Fibroblast of skin of scalp (primary cell): Measurements from ENCODE around the gene TNFRSF14.

Experiments
- DNase-seq: peaks from one replicate; pipeline ENCODE4 v3.0.0-alpha.2; 2013

TNFRSF14 gene

GRCh38 chr1:2589431-2590232 is 33.5 kb downstream of the TNFRSF14 start:
- DNase-seq: no peak

GRCh38 chr1:2590233-2591141 is 34.3 kb downstream of the TNFRSF14 start:
- no peak for DNase-seq

GRCh38 chr1:2591233-2591580 is 35.0 kb downstream of the TNFRSF14 start:
- no peak for DNase-seq

- DNase-seq: no peak
Observed at GRCh38 chr1:2591581-2592261, 35.5 kb downstream of the TNFRSF14 start.

GRCh38 chr1:2592672-2593071 is 36.5 kb downstream of the TNFRSF14 start:
- DNase-seq: no peak

GRCh38 chr1:2593251-2593878 is 37.2 kb downstream of the TNFRSF14 start:
- no peak for DNase-seq

- DNase-seq: peak; percentile 13
Observed at GRCh38 chr1:2594001-2594640, 38.0 kb downstream of the TNFRSF14 start.

GRCh38 chr1:2594641-2595131 is 38.5 kb downstream of the TNFRSF14 start:
- no peak for DNase-seq

- DNase-seq: no peak
Observed at GRCh38 chr1:2595261-2595811, 39.2 kb downstream of the TNFRSF14 start.

GRCh38 chr1:2595812-2596529 is 39.8 kb downstream of the TNFRSF14 start:
- DNase-seq: no peak

GRCh38 chr1:2596530-2597333 is 40.6 kb downstream of the TNFRSF14 start:
- DNase-seq: no peak

- DNase-seq: no peak
Observed at GRCh38 chr1:2597441-2598328, 41.5 kb downstream of the TNFRSF14 start.

GRCh38 chr1:2598329-2598931 is 42.3 kb downstream of the TNFRSF14 start:
- no peak for DNase-seq

- no peak for DNase-seq
Observed at GRCh38 chr1:2601721-2602303, 45.6 kb downstream of the TNFRSF14 start.

GRCh38 chr1:2602311-2602835 is 46.2 kb downstream of the TNFRSF14 start:
- no peak for DNase-seq

- DNase-seq: no peak
Observed at GRCh38 chr1:2602866-2603520, 46.8 kb downstream of the TNFRSF14 start.

- DNase-seq: no peak
Observed at GRCh38 chr1:2603521-2604155, 47.5 kb downstream of the TNFRSF14 start.
